GM18867 (cell line): ENCODE data around the gene ACP2.

Experiments
- ATAC-seq: cut with Tn5 transposase; IDR thresholded peaks from one replicate; pipeline ENCODE4 v1.9.1; 2021; ENCODE audit warnings: mild to moderate bottlenecking, moderate library complexity; ENCODE audit not compliant: unreplicated experiment

ACP2 gene, protein sequence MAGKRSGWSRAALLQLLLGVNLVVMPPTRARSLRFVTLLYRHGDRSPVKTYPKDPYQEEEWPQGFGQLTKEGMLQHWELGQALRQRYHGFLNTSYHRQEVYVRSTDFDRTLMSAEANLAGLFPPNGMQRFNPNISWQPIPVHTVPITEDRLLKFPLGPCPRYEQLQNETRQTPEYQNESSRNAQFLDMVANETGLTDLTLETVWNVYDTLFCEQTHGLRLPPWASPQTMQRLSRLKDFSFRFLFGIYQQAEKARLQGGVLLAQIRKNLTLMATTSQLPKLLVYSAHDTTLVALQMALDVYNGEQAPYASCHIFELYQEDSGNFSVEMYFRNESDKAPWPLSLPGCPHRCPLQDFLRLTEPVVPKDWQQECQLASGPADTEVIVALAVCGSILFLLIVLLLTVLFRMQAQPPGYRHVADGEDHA

DNA sequence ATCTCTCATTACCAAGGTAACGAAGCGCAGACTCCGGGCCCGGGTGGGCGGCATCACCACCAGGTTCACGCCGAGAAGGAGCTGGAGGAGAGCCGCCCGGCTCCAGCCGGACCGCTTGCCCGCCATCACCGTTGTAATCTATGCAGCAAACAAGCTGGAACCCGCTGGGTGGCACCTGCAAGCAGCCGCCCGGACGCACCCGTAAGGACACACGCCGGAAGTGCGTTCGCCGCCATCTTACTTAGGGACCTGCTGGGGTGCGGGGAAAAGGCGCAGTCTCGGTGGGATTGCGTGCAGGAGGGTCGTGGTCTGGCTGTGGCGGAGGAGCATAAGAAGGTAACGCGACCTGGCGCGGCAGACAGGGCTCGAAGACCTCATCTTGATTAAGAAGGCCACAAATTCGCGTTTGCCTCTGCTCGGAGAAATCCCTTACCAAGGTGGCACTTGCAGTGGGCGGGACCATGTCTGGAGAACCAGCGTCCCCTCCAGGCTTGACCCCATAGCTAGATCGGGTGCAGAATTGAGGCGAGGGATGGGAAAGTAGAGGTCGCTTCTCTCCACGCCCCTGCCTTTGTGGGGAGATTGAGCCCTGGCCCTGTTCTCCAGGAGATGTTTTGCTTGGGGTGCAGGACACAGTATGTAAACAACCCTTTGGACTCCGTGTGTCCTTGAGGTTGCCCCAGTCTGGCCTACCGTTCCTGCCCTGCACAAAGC, at the start of gene ACP2:
Gene ACP2, minus strand, starts transcription at position 151 of the 714 bp plus-strand sequence. Its CDS starts 25 bp downstream, at position 126.
- ATAC-seq, result peak; percentile 89

DNA sequence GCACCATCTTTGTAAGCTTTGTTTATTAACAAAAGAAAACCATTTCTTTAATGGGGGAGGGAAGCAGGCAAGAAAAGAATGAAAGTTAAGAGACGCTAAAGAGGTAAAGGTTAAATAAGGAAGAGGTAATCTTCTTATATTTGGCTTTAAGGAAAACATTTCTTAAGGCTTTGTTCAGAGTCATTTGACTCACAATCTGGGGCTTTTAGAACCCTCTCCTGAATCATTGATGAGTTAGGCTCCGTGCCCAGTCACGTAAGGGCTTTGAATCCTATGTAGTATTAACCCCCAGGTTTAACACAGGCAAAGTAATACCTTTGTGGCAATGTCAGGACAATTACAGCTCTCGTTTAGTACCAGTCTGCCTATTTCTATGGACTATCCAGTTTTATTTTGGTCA, 47.4 kb upstream of the ACP2 start:
- ATAC-seq, result no peak

DNA sequence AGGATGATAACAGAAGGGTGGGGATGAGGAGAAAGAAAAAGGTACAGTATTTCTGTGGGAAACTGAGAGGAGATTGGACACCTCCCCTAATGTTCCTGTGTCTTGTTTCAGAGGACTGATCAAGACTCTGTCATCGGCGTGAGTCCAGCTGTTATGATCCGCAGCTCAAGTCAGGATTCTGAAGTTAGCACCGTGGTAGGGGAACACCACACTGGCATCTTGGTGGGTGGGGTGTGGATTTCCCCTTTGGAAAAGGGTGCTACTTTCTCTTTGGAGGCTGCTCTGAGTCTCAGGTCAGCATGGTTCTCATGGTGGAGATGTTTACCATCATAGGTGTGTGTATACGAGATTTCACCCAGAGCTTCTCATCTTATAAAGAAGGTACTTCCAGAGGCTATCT, 46.8 kb upstream of the ACP2 start:
- ATAC-seq, result no peak

DNA sequence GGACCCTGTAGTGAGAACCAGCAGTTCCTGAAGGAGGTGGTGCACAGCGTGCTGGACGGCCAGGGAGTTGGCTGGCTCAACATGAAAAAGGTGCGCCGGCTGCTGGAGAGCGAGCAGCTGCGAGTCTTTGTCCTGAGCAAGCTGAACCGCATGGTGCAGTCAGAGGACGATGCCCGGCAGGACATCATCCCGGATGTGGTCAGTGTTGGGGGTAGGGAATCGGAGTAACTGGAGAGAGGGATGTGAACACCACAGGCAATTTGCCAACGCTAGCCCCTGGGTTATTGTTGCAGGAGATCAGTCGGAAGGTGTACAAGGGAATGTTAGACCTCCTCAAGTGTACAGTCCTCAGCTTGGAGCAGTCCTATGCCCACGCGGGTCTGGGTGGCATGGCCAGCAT, 41.2 kb upstream of the ACP2 start:
- no peak for ATAC-seq

DNA sequence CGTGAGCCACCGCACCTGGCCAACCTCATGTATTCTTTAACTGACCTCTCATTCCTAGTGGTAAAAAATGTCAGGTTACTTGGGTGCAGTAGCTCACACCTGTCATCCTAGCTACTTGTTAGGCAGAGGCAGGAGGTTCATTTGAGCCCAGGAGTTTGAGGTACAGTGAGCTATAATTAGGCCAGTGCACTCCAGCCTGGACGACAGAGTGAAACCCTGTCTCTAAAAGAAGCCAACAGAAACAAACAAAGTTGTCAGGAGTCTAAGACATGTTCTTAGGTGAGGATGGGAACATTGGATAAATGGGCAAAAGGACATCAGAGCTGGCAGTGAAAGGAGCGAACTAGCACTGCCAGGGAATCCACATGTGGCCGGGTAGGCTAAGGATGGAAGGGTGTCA, 39.5 kb upstream of the ACP2 start:
- no peak for ATAC-seq

DNA sequence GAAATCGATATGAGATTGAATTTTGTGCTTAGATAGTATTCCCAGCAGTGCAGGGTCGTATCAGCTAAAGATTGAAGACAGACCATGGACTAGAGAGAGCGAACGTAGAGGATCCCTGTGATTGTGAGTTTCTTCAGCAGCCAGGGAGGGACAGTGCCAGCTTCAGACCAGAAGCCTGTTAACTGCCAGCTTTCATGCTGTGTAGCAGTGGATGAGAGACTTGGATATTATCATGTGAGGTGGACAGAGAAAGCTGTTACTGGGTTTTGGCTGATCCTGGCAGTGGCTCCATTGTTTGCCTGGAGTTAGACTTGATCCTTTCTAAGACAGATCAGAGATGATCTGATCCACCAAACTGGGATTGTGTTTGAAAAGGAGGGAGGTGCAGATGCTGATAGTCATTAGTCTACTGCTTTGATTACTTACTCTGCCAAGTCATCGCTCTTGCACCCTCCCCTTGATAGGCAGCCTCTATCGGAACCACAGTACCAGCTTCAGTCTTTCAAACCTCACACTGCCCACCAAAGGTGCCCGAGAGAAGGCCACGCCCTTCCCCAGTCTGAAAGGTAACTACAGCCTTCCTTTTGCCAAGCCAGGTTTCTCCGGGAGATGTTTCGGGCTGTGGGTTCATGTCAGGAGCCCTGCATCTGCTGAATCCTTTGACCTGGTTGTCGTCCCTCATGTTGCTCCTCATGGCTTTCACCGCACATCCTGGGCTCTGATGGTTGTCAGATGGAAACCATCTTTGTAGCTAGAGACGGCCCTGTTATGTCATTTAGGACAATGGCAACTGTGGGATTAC, 37.6 kb upstream of the ACP2 start:
- no peak for ATAC-seq

DNA sequence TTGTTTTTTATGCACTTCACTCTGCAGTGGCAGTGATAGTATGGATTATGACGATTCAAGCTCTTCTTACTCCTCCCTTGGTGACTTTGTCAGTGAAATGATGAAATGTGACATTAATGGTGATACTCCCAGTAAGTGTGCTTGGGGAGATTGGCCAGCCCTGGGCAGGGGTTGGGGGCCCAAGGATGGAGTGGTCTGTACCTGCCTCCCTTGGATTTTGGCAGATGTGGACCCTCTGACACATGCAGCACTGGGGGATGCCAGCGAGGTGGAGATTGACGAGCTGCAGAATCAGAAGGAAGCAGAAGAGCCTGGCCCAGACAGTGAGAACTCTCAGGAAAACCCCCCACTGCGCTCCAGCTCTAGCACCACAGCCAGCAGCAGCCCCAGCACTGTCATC, 35.5 kb upstream of the ACP2 start:
- no peak for ATAC-seq

DNA sequence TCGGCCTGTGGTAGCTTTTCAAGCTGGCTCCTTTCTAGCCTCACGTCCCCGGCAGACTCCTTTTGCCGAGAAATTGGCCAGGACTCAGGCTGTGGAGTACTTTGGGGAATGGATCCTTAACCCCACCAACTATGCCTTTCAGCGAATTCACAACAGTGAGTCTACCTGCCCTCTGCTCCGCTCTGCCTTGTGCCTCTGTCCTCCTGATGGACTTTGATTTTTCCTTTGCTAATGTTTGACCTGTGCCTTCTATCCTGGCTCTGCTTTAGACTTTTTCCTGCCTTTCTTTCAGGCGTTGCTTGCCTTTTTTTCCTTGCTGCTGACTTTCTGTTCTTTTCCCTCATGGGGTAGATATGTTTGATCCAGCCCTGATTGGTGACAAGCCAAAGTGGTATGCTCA, 33.8 kb upstream of the ACP2 start:
- no peak for ATAC-seq

DNA sequence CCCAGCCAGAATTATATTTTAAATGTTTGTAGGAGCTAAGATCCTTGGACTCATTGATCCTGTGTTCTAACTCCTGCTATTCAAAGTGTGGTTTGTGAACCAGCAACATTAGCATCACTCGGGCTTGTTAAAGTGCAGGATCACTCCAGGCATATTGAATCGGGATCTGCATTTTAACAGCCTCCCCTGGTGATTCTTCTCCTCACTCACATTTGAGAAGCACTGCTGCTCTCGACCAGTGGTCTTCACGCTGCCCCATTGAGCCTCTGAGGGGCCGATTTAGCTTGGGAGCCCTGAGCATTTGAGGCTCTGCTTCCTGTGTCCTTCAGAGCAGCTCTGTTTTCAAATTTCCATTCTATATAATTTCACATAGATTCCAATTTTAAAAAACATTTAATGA, 32.2 kb upstream of the ACP2 start:
- no peak for ATAC-seq

DNA sequence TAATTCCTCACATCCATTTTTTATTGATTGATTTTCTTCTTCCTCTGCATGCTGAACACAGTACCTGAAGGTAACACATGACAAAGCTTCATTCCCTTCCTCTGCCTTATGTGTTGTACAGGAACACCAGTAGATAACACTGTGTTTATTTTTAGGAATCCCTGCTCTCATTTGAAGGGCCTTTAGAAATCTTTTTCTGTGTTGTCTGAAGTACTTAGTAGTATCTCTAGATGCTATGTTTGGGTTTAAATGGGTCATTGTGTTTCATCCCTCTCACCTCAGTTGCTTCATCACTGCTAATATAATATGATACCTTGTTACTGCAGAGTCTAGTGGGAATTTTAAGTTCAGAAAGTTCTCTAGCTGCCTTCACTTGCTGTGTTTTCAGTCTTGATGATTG, 31.5 kb upstream of the ACP2 start:
- no peak for ATAC-seq

DNA sequence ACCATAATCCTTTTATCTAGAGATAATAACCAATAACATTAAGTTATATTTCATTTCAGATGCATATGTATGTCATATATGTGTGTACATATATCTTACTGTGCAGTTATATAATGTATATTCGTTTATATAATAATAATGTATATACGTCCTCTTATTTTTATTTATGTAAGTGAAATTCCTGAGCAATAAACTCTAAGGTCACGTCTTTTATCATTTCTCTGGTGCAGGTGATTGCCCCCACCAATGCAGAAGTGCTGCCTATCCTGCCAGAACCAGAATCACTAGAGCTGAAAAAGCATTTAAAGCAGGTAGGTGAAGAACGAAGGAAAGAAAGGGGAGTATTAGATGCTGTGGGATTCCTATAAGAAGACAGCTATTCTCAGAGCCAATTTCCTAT, 30.2 kb upstream of the ACP2 start:
- ATAC-seq, result no peak

DNA sequence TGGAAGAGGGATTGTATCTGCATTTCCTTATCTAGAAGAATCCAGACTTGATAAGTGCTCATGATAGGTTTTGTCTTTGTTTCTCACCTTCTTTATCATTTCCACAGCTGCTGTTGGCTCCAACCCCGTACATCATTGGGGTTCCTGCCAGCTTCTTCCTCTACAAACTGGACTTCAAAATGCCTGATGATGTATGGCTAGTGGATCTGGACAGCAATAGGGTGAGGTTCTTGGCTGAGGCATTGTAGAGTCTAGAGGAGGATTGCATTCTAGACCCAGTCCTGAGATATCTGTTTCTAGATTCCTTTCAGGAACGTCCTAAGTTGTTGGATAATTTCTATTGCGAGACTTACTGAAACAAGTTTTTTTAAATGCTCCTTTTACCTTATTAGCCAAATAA, 29.4 kb upstream of the ACP2 start:
- ATAC-seq, result no peak

DNA sequence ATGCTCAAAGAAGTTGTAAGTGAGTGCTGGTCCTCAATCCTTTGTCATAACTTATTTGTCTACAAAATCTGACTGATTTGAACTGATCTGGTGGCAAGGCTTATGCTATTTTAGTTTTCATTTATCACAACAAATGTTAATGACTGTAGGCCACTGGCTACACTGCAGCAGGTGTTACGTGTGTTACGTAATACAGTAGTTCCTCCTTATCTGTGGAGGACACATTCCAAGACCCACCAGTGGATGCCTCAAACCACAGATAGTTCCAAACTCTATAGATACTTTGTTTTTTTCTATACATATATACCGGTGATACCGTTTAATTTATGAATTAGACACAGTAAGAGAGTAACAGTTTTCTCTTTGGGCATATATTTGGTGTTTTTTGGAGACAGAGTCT, 28.3 kb upstream of the ACP2 start:
- ATAC-seq, result no peak

DNA sequence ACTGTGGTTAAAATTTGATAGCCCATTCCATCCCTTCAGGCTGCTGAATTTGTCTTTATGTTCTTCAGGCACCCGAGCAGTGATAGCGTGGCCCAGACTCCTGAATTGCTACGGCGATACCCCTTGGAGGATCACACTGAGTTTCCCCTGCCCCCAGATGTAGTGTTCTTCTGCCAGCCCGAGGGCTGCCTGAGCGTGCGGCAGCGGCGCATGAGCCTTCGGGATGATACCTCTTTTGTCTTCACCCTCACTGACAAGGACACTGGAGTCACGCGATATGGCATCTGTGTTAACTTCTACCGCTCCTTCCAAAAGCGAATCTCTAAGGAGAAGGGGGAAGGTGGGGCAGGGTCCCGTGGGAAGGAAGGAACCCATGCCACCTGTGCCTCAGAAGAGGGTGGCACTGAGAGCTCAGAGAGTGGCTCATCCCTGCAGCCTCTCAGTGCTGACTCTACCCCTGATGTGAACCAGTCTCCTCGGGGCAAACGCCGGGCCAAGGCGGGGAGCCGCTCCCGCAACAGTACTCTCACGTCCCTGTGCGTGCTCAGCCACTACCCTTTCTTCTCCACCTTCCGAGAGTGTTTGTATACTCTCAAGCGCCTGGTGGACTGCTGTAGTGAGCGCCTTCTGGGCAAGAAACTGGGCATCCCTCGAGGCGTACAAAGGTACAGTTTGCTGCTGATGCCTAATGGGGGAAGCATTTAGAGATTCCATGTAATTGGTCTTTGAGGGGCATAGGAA, 26.1 kb upstream of the ACP2 start:
- no peak for ATAC-seq

DNA sequence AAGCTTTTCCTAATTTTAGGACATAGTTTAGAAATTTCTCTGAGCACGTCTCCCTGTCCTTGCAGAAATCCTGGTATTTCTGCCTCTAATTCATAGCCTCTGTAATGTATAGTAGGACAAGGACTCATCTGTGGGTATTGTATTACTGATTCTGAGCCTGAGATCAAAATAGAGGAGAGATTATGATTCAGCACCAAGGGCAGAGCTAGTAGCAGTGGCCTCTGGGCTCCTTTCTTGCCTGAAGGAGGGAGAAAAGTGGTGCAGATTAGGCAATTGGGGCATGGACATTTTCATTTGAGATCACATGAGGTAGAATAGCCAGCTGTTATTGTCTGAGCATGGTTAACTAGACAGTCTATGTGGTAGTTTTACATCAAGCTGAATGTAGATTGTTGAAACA, 24.1 kb upstream of the ACP2 start:
- no peak for ATAC-seq

DNA sequence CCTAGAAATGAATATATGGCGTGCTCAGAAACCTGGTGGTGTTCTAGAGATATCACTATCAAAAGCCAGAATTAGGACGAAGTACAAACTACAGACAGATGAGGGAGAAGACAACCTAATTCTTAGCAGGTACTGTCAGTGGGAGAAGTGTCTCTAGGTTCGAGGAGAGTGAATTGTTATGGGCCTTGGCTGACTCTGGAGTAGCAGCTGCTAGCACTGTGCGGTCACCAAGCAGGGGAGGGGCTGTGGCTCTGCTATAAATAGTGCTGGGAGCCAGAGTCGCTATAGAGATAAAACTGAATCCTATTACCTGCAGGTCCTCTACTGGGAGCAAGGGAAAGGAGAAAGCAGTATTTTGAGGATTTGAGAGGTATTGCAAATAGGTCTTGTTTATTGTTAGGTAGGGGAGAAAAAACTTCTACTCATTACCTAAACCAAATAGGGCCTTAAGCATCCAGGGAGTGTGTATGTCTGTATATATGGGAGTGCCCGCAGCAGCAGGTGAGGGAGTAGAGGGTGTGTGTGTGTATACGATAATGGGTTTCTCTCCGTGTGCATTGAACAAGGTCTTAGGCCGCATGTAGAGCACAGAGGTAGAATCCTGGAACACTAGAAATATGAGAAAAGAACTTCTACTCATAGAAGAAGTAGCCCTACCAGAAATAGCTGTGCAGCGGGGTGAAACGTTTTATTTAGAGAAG, 23.5 kb upstream of the ACP2 start:
- ATAC-seq, result no peak

DNA sequence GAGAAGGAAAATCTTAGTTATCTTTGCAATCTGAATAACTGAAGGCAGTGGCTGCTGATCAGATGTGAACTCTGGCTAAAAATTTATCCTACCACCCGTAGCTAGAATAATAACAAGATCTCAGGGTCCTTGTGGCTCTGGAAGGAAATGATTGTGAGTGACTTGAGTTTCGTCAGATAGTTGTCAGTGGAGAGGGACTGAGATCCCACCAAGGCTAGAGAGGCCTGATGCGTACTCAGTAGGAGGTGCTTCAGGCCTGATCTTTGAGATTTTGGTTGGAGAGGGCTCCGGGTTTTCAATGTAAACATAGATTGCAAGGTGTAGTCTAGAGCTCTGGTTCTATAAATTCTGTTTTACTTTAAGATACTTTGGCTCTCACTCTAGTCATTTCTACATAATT, 22.7 kb upstream of the ACP2 start:
- no peak for ATAC-seq

DNA sequence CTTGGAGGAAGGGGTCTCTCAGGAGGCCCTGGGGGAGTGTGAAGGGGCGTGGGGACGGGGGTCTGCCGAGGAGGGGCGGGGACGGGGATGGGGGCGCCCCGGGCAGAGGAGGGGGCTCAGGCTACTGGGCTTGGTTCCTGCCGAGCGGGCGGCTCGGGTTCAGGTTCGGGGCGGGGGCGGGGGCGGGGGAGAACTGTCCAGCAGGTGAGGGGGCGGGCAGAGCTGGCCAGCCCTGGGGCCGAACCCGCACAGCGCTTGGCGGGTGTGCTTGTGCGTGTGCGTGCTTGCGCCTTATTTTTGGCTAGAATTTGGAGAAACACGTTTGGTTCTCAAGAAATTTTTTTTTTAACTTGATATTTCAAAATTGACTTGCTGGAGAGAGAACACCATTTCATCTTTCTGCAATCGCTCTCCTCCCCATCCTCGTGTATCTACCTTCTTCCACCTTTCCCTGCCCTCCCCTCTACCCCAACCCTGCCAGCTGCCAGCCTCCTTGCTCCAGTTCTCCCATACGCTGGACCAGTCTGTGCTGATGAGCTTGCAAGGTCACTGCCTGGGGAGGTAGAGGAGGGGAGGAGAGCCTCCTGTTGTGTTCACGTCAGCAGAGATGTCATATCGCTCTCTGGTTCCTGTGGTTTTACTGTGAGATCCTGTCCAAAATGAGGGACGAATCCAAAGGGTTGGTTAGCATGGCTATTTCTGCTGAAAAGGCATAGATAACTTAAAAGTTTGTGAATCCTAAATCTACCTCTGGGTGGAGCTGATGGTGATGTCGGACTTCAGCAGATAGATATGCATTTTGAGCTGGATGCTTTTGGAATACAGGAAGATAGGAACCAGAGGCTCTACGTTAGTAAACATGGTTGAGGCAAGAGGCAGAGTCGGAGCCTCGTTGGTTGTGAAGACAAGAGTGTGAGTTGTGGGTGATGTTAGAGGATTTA, 22.0 kb upstream of the ACP2 start:
- no peak for ATAC-seq

DNA sequence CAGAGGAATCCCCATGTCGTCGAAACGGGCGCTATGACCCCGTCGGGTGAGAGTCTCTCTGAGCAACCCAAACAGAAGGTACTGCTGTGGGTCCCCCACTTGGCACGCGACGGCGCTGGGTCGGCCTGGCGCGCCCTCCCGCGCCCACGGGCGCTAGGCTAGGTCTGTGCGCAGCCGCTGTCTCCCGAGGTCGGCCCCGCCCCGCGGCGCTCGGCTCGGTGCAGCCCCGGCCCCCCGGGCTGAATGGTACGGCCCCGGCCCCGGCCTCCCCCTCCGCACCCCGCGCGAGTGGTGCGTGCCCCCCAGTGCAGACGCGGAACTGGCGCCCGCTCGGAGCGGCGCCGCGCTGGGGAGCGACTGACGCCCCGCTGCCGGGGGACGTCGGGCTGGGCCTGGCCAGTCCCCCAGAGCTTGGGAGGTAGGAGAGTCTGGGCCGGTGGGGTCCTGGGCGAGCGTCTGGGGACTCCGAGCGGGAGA, 21.3 kb upstream of the ACP2 start, which contains the start of gene MADD:
Gene MADD, plus strand, starts transcription at position 305 of the 477 bp plus-strand sequence.
- peak; percentile 82 for ATAC-seq
